ENCODE results near the gene DYNLL1. TPM values are rescaled to one million over a fixed set of nuclear protein-coding genes. Genes with fewer than 3 reads are reported as not detected.

Gene DYNLL1
- total RNA-seq, 1 donor from 2014 or later = 386 TPM

GRCh38 chr12:120532701-120533238, 36.9 kb downstream of the DYNLL1 start:
- H3K9me3 Mint-ChIP-seq (ENCODE audit: low read depth) = no peaks in the 10 kb centered on the region
- peaks cover 34% of the 10 kb centered on the region for H3K4me1 Mint-ChIP-seq (ENCODE audit: low read depth)
- no peak overlapping the region for H3K4me3 Mint-ChIP-seq (ENCODE audit: low read depth)
- no peak for TF ChIP-seq CTCF (IDR thresholded peaks at IDR 0.05; ENCODE audit: unreplicated experiment)
- H3K27ac Mint-ChIP-seq = no peak overlapping the region
- DNase-seq (ENCODE audit: low spot score, unreplicated experiment) = no peak
- H3K36me3 Mint-ChIP-seq (ENCODE audit: insufficient read depth) = peaks cover 4% of the 10 kb centered on the region
- no peaks in the 10 kb centered on the region for H3K27me3 Mint-ChIP-seq

- Mint-ChIP-seq H3K27me3 (no peaks in the 10 kb centered on the region), H3K4me3 (ENCODE audit: low read depth) (peak within 1 kb of the TSS; percentile 95), H3K27ac (peak within 1 kb of the TSS; percentile 98), H3K4me1 (ENCODE audit: low read depth) (peaks cover 45% of the 10 kb centered on the region), H3K9me3 (ENCODE audit: low read depth) (no peaks in the 10 kb centered on the region), H3K36me3 (ENCODE audit: insufficient read depth) (peaks cover 7% of the 10 kb centered on the region)
- DNase-seq (ENCODE audit: low spot score, unreplicated experiment) = peak; percentile 51
- no peak for TF ChIP-seq CTCF (IDR thresholded peaks at IDR 0.05; ENCODE audit: unreplicated experiment)
These were observed 38.3 kb downstream of the DYNLL1 start, which contains the start of gene RNF10 for GRCh38 chr12:120534203-120534702. Gene RNF10, plus strand, starts transcription at chr12:120534356. Its CDS starts 456 bp downstream, at chr12:120534812.

- Mint-ChIP-seq H3K27ac (peak overlapping the region; percentile 98), H3K4me3 (ENCODE audit: low read depth) (peak overlapping the region; percentile 95), H3K4me1 (ENCODE audit: low read depth) (peaks cover 40% of the 10 kb centered on the region), H3K27me3 (no peaks in the 10 kb centered on the region), H3K36me3 (ENCODE audit: insufficient read depth) (peaks cover 9% of the 10 kb centered on the region), H3K9me3 (ENCODE audit: low read depth) (no peaks in the 10 kb centered on the region)
- peak; percentile 29 for DNase-seq (ENCODE audit: low spot score, unreplicated experiment)
- TF ChIP-seq CTCF (IDR thresholded peaks at IDR 0.05; ENCODE audit: unreplicated experiment) = peak; percentile 29
These were observed 39.1 kb downstream of the DYNLL1 start for GRCh38 chr12:120534703-120535655.

- peaks cover 40% of the 10 kb centered on the region for H3K4me1 Mint-ChIP-seq (ENCODE audit: low read depth)
- no peaks in the 10 kb centered on the region for H3K9me3 Mint-ChIP-seq (ENCODE audit: low read depth)
- H3K27me3 Mint-ChIP-seq = no peaks in the 10 kb centered on the region
- no peak for TF ChIP-seq CTCF (IDR thresholded peaks at IDR 0.05; ENCODE audit: unreplicated experiment)
- DNase-seq (ENCODE audit: low spot score, unreplicated experiment) = no peak
- peak overlapping the region; percentile 95 for H3K4me3 Mint-ChIP-seq (ENCODE audit: low read depth)
- H3K27ac Mint-ChIP-seq = peak overlapping the region; percentile 83
- H3K36me3 Mint-ChIP-seq (ENCODE audit: insufficient read depth) = peaks cover 12% of the 10 kb centered on the region
These were observed 40.3 kb downstream of the DYNLL1 start for GRCh38 chr12:120536064-120536791.

GRCh38 chr12:120537856-120538220, 41.9 kb downstream of the DYNLL1 start:
- TF ChIP-seq CTCF (IDR thresholded peaks at IDR 0.05; ENCODE audit: unreplicated experiment) = no peak
- H3K36me3 Mint-ChIP-seq (ENCODE audit: insufficient read depth) = peaks cover 12% of the 10 kb centered on the region
- no peak for DNase-seq (ENCODE audit: low spot score, unreplicated experiment)
- peak overlapping the region; percentile 80 for H3K27ac Mint-ChIP-seq
- H3K4me1 Mint-ChIP-seq (ENCODE audit: low read depth) = peaks cover 40% of the 10 kb centered on the region
- no peaks in the 10 kb centered on the region for H3K9me3 Mint-ChIP-seq (ENCODE audit: low read depth)
- H3K4me3 Mint-ChIP-seq (ENCODE audit: low read depth) = peak overlapping the region; percentile 22
- no peaks in the 10 kb centered on the region for H3K27me3 Mint-ChIP-seq

All from progenitor cell of endocrine pancreas (in vitro differentiated cells).